ENCODE results near the gene PLOD3.

GRCh38 chr7:101238226-101239182 is 21.1 kb upstream of the PLOD3 start:
- TF ChIP-seq CTCF (IDR thresholded peaks at IDR 0.05; ENCODE audit: insufficient read depth, low read depth, low read length), result no peak
- no peak for TF ChIP-seq EZH2 (IDR thresholded peaks at IDR 0.05; ENCODE audit: insufficient read depth, low read length)
